SIG-M5 treated with dmso at 0.1 percent for 504 hours (cell line): ENCODE measurements around the gene CYP46A1.
A peak's percentile ranks its signal among the peaks of the same experiment; 100 is the strongest.

Source experiments
- DNase-seq: peaks from one replicate; lab custom pipeline; 2025; ENCODE audit not compliant: unreplicated experiment; lab: John Stamatoyannopoulos, UW

CYP46A1 gene

GRCh38 chr14:99774556-99775307 is 90.6 kb downstream of the CYP46A1 start:
- peak; percentile 7 for DNase-seq

GRCh38 chr14:99775351-99775750 is 91.3 kb downstream of the CYP46A1 start:
- no peak for DNase-seq
